ENCODE results near the gene STIMATE.

DNA sequence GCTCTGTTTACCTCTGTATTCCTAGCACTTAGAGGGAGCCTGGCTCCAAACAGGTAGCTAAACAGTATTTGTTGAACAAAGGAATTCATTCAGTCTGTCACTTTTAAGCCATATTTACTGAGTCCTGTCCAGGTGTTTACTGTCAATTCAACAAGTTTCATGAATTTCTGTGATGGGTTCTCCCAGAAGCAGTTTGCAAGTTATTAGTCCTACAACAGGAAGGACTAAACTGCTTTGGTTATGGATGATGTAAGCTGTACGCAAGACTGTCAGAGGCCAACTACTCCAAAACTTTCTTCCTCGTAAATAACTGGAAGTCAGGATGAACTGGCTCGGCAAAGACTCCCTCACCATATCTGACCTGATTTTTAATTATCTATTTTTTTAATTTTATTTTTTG is 25.1 kb downstream of the STIMATE start:
- TF ChIP-seq POLR2A (IDR thresholded peaks at IDR 0.05; ENCODE audit: low read depth, low read length), result no peak
- TF ChIP-seq, protein P1, sequence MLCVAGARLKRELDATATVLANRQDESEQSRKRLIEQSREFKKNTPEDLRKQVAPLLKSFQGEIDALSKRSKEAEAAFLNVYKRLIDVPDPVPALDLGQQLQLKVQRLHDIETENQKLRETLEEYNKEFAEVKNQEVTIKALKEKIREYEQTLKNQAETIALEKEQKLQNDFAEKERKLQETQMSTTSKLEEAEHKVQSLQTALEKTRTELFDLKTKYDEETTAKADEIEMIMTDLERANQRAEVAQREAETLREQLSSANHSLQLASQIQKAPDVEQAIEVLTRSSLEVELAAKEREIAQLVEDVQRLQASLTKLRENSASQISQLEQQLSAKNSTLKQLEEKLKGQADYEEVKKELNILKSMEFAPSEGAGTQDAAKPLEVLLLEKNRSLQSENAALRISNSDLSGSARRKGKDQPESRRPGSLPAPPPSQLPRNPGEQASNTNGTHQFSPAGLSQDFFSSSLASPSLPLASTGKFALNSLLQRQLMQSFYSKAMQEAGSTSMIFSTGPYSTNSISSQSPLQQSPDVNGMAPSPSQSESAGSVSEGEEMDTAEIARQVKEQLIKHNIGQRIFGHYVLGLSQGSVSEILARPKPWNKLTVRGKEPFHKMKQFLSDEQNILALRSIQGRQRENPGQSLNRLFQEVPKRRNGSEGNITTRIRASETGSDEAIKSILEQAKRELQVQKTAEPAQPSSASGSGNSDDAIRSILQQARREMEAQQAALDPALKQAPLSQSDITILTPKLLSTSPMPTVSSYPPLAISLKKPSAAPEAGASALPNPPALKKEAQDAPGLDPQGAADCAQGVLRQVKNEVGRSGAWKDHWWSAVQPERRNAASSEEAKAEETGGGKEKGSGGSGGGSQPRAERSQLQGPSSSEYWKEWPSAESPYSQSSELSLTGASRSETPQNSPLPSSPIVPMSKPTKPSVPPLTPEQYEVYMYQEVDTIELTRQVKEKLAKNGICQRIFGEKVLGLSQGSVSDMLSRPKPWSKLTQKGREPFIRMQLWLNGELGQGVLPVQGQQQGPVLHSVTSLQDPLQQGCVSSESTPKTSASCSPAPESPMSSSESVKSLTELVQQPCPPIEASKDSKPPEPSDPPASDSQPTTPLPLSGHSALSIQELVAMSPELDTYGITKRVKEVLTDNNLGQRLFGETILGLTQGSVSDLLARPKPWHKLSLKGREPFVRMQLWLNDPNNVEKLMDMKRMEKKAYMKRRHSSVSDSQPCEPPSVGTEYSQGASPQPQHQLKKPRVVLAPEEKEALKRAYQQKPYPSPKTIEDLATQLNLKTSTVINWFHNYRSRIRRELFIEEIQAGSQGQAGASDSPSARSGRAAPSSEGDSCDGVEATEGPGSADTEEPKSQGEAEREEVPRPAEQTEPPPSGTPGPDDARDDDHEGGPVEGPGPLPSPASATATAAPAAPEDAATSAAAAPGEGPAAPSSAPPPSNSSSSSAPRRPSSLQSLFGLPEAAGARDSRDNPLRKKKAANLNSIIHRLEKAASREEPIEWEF (IDR thresholded peaks at IDR 0.05; ENCODE audit: insufficient replicate concordance, low read depth, low read length), result no peak

Measured in GM12878 (cell line).